Psoas muscle (tissue), 8 donors: ENCODE data around the gene KASH5. TPM values are rescaled to one million over a fixed set of nuclear protein-coding genes. Genes with fewer than 3 reads are reported as not detected.

Experiments used
- ATAC-seq, 4 donors: fragments of 200-7000 bp; cut with Tn5 transposase; one replicate each; pipeline ENCODE4 v1.9.1; 2020; ENCODE audit warnings: moderate library complexity in 3 of 4, mild to moderate bottlenecking in 2 of 4
- DNase-seq, 2 donors: peaks; one replicate each; pipeline ENCODE4 v3.0.0-alpha.2; 2020
- H3K27ac ChIP-seq: fragments of 200-600 bp; one replicate; pipeline ENCODE4 v1.8.0; 2022
- H3K27me3 ChIP-seq, 3 donors: fragments of 200-600 bp in 1 of 3; one replicate each; pipeline versions ENCODE4 v1.6.1 to v1.8.0; 2013 to 2022; ENCODE audit warnings: low read length in 2 of 3, mild to moderate bottlenecking in 2 of 3, moderate library complexity in 1 of 3; ENCODE audit not compliant: insufficient read depth in 3 of 3
- H3K36me3 ChIP-seq, 2 donors: fragments of 200-600 bp in 1 of 2; one replicate each; pipeline versions ENCODE4 v1.6.1 to v1.8.0; 2013 to 2022; ENCODE audit warnings: low read depth in 1 of 2, mild to moderate bottlenecking in 1 of 2, moderate library complexity in 1 of 2; ENCODE audit not compliant: insufficient read depth in 1 of 2
- H3K4me1 ChIP-seq: fragments of 200-600 bp; one replicate; pipeline ENCODE4 v1.8.0; 2022
- H3K4me3 ChIP-seq: fragments of 200-600 bp; one replicate; pipeline ENCODE4 v1.8.0; 2022; ENCODE audit warnings: mild to moderate bottlenecking
- H3K9me3 ChIP-seq: fragments of 200-600 bp; one replicate; pipeline ENCODE4 v1.8.0; 2022
- WGBS, 3 donors: extraction: QIAGEN DNeasy Blood & Tissue Kit; methylation state at CpG; one replicate each; pipeline versions ENCODE4 v1.1.6 to v1.1.7; 2013; 5-methylcytosine and 5-hydroxymethylcytosine counted together
- intact Hi-C, 2 donors: fragments of 100-400 bp; cut with DNase I; formaldehyde crosslinking; loops; one replicate each; pipeline versions ENCODE4 v1.11.0 to v1.14.2; 2022
- polyA plus RNA-seq, 3 donors: library from polyadenylated mRNA; stranded (reverse); fragments of 200-250 nt; gene quantifications; one replicate each; pipeline ENCODE4 v1.2.3, GENCODE V29; 2013
- total RNA-seq, 4 donors: library from RNA; stranded (reverse); fragmentation: NEBNext Ultra II Directional in 2 of 4; extraction: Animal tissue kit (Norgen Biotek cat#: 25700) in 2 of 4; gene quantifications; one replicate each; pipeline versions ENCODE4 v1.2.1 to v1.2.4, GENCODE V29; 2021 to 2023
- TF ChIP-seq, protein P1 (sequence below): fragments of 200-600 bp; IDR thresholded peaks from one replicate; pipeline ENCODE4 v1.8.0; 2022; ENCODE audit warnings: antibody characterized with exemption
- donor health status: healthy with polysubstance abuse.
- donor health status: DM: no; HTN: no; CAD: no; lungs with moderate emphysema.
- donor health status: Bipolar disorder and iron deficiency.
- donor health status: healthy.
- donor health status: DM: yes; HTN: yes; CAD: no.
- donor health status: DM: no; HTN: no; CAD: no.
- donor health status: DM: no; HTN: no; CAD: no.
- donor health status: DM: yes; HTN: yes; CAD: no.

Gene KASH5
- total and polyA plus RNA-seq, 7 donors, result not detected

DNA sequence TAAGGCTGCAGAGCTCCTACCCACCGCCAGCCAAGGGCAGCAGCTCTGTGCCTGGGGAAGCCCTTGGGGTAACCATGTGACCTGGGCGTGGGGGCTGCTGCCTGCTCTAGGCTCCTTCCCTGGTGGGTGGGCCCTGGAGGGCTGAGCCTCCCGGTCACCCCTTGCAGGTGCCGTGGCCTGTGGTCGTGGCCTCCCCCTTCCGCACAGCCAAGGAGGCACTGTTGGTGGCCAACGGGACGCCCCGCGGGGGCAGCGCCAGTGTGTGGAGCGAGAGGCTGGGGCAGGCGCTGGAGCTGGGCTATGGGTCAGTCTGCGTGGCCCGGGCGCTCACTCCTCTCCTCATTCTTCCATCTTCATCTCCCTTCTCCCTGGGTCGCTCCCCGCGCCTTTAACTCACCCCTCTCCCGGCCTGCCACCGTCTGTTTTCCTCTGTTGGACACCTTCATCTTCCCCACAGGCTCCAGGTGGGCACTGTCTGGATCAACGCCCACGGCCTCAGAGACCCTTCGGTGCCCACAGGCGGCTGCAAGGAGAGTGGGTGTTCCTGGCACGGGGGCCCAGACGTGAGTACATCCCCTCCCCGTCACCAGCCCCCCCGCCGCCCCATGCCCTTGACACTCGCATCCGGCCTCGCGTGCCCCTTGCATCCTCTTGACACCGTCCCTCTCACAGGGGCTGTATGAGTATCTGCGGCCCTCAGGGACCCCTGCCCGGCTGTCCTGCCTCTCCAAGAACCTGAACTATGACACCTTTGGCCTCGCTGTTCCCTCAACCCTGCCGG is 76.1 kb downstream of the KASH5 start:
- peaks cover 0 to 25% of the 10 kb centered on the region in 2 donors for H3K36me3 ChIP-seq
- no peak overlapping the region for H3K4me3 ChIP-seq
- TF ChIP-seq, protein P1, sequence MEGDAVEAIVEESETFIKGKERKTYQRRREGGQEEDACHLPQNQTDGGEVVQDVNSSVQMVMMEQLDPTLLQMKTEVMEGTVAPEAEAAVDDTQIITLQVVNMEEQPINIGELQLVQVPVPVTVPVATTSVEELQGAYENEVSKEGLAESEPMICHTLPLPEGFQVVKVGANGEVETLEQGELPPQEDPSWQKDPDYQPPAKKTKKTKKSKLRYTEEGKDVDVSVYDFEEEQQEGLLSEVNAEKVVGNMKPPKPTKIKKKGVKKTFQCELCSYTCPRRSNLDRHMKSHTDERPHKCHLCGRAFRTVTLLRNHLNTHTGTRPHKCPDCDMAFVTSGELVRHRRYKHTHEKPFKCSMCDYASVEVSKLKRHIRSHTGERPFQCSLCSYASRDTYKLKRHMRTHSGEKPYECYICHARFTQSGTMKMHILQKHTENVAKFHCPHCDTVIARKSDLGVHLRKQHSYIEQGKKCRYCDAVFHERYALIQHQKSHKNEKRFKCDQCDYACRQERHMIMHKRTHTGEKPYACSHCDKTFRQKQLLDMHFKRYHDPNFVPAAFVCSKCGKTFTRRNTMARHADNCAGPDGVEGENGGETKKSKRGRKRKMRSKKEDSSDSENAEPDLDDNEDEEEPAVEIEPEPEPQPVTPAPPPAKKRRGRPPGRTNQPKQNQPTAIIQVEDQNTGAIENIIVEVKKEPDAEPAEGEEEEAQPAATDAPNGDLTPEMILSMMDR, result no peak
- DNase-seq, result no peak
- no peaks in the 10 kb centered on the region for H3K27me3 ChIP-seq
- H3K9me3 ChIP-seq, result no peaks in the 10 kb centered on the region
- H3K4me1 ChIP-seq, result no peaks in the 10 kb centered on the region
- intact Hi-C loops, result no loop called here
- H3K27ac ChIP-seq, result no peak overlapping the region
- WGBS, 3 donors, result 91 to 94% (median 92%) methylated on average over 36 to 39 of the region's 39 CpGs
- no peak for ATAC-seq

DNA sequence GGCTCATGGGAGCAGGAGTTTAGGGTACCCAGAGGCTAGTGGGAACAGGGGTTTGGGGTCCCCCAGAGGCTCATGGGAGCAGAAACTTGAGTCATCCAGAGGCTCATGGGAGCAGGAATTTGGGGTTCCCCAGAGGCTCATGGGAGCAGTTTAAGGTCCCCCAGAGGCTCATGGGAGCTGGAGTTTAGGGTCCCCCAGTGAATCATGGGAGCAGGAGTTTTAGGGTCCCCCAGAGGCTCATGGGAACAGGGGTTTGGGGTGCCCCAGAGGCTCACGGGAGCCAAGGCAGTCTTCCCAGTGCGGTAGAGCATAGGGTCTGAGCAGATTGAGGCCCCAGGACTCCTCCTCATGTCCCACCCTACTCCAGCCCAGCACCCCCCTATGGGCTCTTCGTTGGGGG is 77.3 kb downstream of the KASH5 start:
- TF ChIP-seq, protein P1, result no peak
- H3K36me3 ChIP-seq, result peaks cover 0 to 17% of the 10 kb centered on the region in 2 donors

More for the DNA sequence above, 77.3 kb downstream of the KASH5 start:
- 90 to 97% (median 94%) methylated on average over 3 of the region's 3 CpGs for WGBS, 3 donors
- intact Hi-C loops, result no loop called here
- ATAC-seq (no peak), DNase-seq (no peak)
- Histone ChIP-seq H3K4me1 (no peaks in the 10 kb centered on the region), H3K27me3 (no peaks in the 10 kb centered on the region), H3K9me3 (no peaks in the 10 kb centered on the region), H3K27ac (no peak overlapping the region), H3K4me3 (no peak overlapping the region)

Other genes with a start within 250 kb of the KASH5 start
- gene HRC, start 232.9 kb upstream of the KASH5 start, total RNA-seq, result 100 to 1,000 TPM; 250 to 405 (median 298) TPM
- 100 to 1,000 TPM in 2 of 3 donors, 10 to 100 TPM in 1; 32.9 to 160 (median 105) TPM for gene HRC, start 232.9 kb upstream of the KASH5 start, polyA plus RNA-seq
- 10 to 100 TPM in 3 of 4 donors, 1 to 10 TPM in 1; 9.5 to 20.6 (median 16.2) TPM for gene TRPM4, start 230.5 kb upstream of the KASH5 start, total RNA-seq
- gene TRPM4, start 230.5 kb upstream of the KASH5 start, polyA plus RNA-seq, result 1 to 10 TPM; 6.5 to 8.7 (median 6.7) TPM
- gene SLC6A16, start 63.1 kb upstream of the KASH5 start, total RNA-seq, result under 1 TPM; 0.10 to 0.95 (median 0.39) TPM
- gene SLC6A16, start 63.1 kb upstream of the KASH5 start, polyA plus RNA-seq, result under 1 TPM; 0.07 to 0.31 (median 0.08) TPM
- gene CD37, start 52.8 kb upstream of the KASH5 start, total RNA-seq, result 1 to 10 TPM; 2.3 to 4.7 (median 4.4) TPM
- 1 to 10 TPM in 2 of 3 donors, under 1 TPM in 1; 0.66 to 1.6 (median 1.6) TPM for gene CD37, start 52.8 kb upstream of the KASH5 start, polyA plus RNA-seq
- 10 to 100 TPM; 13.8 to 24.1 (median 14.8) TPM for gene TEAD2, start 25.8 kb upstream of the KASH5 start, total RNA-seq
- gene TEAD2, start 25.8 kb upstream of the KASH5 start, polyA plus RNA-seq, result 10 to 100 TPM in 2 of 3 donors, 1 to 10 TPM in 1; 9.7 to 23.0 (median 15.0) TPM
- gene DKKL1, start 24.4 kb upstream of the KASH5 start, total RNA-seq, result not detected
- under 1 TPM in 1 of 3 donors, not detected in 2; 0.06 TPM for gene DKKL1, start 24.4 kb upstream of the KASH5 start, polyA plus RNA-seq
- gene PTH2, start 35.2 kb downstream of the KASH5 start, total RNA-seq, result not detected
- gene PTH2, start 35.2 kb downstream of the KASH5 start, polyA plus RNA-seq, result not detected
- gene GFY, start 37.1 kb downstream of the KASH5 start, total RNA-seq, result not detected
- under 1 TPM in 1 of 3 donors, not detected in 2; 0.33 TPM for gene GFY, start 37.1 kb downstream of the KASH5 start, polyA plus RNA-seq
- gene SLC17A7, start 53.3 kb downstream of the KASH5 start, total RNA-seq, result 1 to 10 TPM in 1 of 4 donors, under 1 TPM in 3; 0.42 to 1.8 (median 0.82) TPM
- gene SLC17A7, start 53.3 kb downstream of the KASH5 start, polyA plus RNA-seq, result under 1 TPM; 0.55 to 0.79 (median 0.59) TPM
- 10 to 100 TPM; 37.2 to 60.1 (median 43.1) TPM for gene PIH1D1, start 63.6 kb downstream of the KASH5 start, total RNA-seq
- 10 to 100 TPM; 46.4 to 69.8 (median 52.2) TPM for gene PIH1D1, start 63.6 kb downstream of the KASH5 start, polyA plus RNA-seq
- gene ALDH16A1, start 65.0 kb downstream of the KASH5 start, total RNA-seq, result 10 to 100 TPM in 1 of 4 donors, 1 to 10 TPM in 3; 6.5 to 11.1 (median 7.7) TPM
- gene ALDH16A1, start 65.0 kb downstream of the KASH5 start, polyA plus RNA-seq, result 10 to 100 TPM in 1 of 3 donors, 1 to 10 TPM in 2; 3.6 to 12.9 (median 5.7) TPM
- 1 to 10 TPM; 1.9 to 3.2 (median 2.5) TPM for gene FLT3LG, start 86.0 kb downstream of the KASH5 start, total RNA-seq
- gene FLT3LG, start 86.0 kb downstream of the KASH5 start, polyA plus RNA-seq, result 1 to 10 TPM; 1.9 to 4.5 (median 4.1) TPM
- gene RPL13A, start 99.4 kb downstream of the KASH5 start, total RNA-seq, result 1,000 to 10,000 TPM; 1,392 to 2,022 (median 1,763) TPM
- gene RPL13A, start 99.4 kb downstream of the KASH5 start, polyA plus RNA-seq, result 1,000 to 10,000 TPM; 1,992 to 2,955 (median 2,046) TPM
- gene RPS11, start 108.2 kb downstream of the KASH5 start, total RNA-seq, result 1,000 to 10,000 TPM; 1,146 to 1,506 (median 1,232) TPM
- gene RPS11, start 108.2 kb downstream of the KASH5 start, polyA plus RNA-seq, result 1,000 to 10,000 TPM; 2,461 to 3,844 (median 3,134) TPM
- gene FCGRT, start 124.4 kb downstream of the KASH5 start, total RNA-seq, result 10 to 100 TPM; 42.2 to 79.3 (median 60.3) TPM
- 10 to 100 TPM; 32.0 to 48.2 (median 39.9) TPM for gene FCGRT, start 124.4 kb downstream of the KASH5 start, polyA plus RNA-seq
- 1 to 10 TPM; 6.4 to 8.6 (median 7.4) TPM for gene RCN3, start 139.8 kb downstream of the KASH5 start, total RNA-seq
- 1 to 10 TPM; 3.9 to 9.6 (median 7.3) TPM for gene RCN3, start 139.8 kb downstream of the KASH5 start, polyA plus RNA-seq
- gene NOSIP, start 192.3 kb downstream of the KASH5 start, total RNA-seq, result 10 to 100 TPM; 53.9 to 69.9 (median 58.1) TPM
- 100 to 1,000 TPM in 1 of 3 donors, 10 to 100 TPM in 2; 75.4 to 104 (median 95.2) TPM for gene NOSIP, start 192.3 kb downstream of the KASH5 start, polyA plus RNA-seq
- gene PRRG2, start 193.1 kb downstream of the KASH5 start, total RNA-seq, result under 1 TPM; 0.24 to 0.89 (median 0.69) TPM
- gene PRRG2, start 193.1 kb downstream of the KASH5 start, polyA plus RNA-seq, result 10 to 100 TPM in 1 of 3 donors, 1 to 10 TPM in 2; 1.4 to 16.0 (median 5.9) TPM
- gene PRR12, start 202.9 kb downstream of the KASH5 start, total RNA-seq, result 10 to 100 TPM in 1 of 4 donors, 1 to 10 TPM in 3; 7.1 to 15.1 (median 7.6) TPM
- gene PRR12, start 202.9 kb downstream of the KASH5 start, polyA plus RNA-seq, result 1 to 10 TPM; 2.3 to 5.0 (median 3.1) TPM